ENCODE data around the gene RABEP2. TPM values are rescaled to one million over a fixed set of nuclear protein-coding genes. Genes with fewer than 3 reads are reported as not detected.
"Not testable (repeated sequence)": the region's sequence is repeated elsewhere in the genome, so short reads cannot be mapped to it uniquely, and the experiment has no call there.

Gene RABEP2
- total RNA-seq, 1 experiment from 2014 or later = 13.4 TPM

DNA sequence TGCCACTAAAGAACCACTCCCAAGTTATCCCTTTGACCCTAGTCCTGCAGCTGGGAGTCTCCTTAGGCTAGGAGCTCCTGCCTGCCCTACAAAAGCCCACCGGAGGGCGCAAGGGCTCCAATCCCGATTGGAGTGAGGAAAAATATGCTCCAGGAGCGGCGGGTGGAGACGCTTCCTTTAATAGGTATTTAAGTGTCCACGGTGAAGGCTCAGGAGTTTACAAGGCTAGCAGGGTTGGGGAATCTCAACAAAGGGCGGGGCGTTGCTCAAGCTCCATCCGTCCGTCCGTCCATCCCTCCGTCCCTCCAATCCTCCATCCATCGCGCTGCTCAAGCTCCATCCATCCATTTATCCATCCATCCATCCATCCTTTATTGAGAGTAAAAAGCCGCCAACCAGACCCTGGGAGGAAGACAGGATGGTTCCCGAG is 49.0 kb upstream of the RABEP2 start:
- ChIA-PET CTCF (interaction anchor here (0.7 to 1.3 kb wide), 5 partner anchors 13 to 747 kb away, joined by 3 to 5 read pairs (median 4); partner anchors contain the start of genes NFATC2IP and TUFM), RAD21 (ENCODE audit: low non-redundant PET in 1 of 2, low total read pairs in 2 of 2, uncharacterized antibody in 2 of 2, unreplicated experiment in 2 of 2) (interaction anchor here in 1 of 2 experiments (0.9 kb wide), 1 partner anchor 283 kb away, joined by 4 read pairs; no protein-coding TSS in a partner anchor), POLR2A (no interaction called here)
- intact Hi-C loops (cut with micrococcal nuclease) = loop anchor here (10.0 kb wide), 1 partner anchor 281 kb away; no protein-coding TSS in a partner anchor
- Histone ChIP-seq H3K27me3 (ENCODE audit: insufficient read depth, low read length) (no peaks in the 10 kb centered on the region), H3K79me2 (ENCODE audit: insufficient read depth, low read length) (peaks cover 11% of the 10 kb centered on the region; the same call in 1 of the 2 replicates), H3K4me1 (ENCODE audit: control insufficient read depth in 1 of 2, insufficient read depth in 2 of 2, low read length in 2 of 2) (peaks cover 6 to 18% of the 10 kb centered on the region in 2 experiments; a peak in 3 of 4 replicates), H3K4me3 (replicated peaks in 1 of 2; ENCODE audit: low read depth in 1 of 2, low read length in 2 of 2) (peak overlapping the region; percentile 97), H4K20me1 (ENCODE audit: insufficient read depth) (no peaks in the 10 kb centered on the region), H3K4me2 (ENCODE audit: low read length) (peak overlapping the region; percentile 88), H3K9me2 (ENCODE audit: insufficient read depth) (no peaks in the 10 kb centered on the region), H3K9me3 (ENCODE audit: control insufficient read depth in 1 of 2, insufficient read depth in 1 of 2, low read depth in 1 of 2, low read length in 2 of 2) (no peaks in the 10 kb centered on the region), H3K27ac (ENCODE audit: low read depth, low read length) (peak overlapping the region; percentile 34), H2AFZ (ENCODE audit: low read depth, low read length, poor library complexity, severe bottlenecking) (no peak overlapping the region), H3K36me3 (ENCODE audit: control insufficient read depth in 1 of 2, insufficient read depth in 2 of 2, low read length in 2 of 2) (no peaks in the 10 kb centered on the region), H3K9ac (ENCODE audit: low read length) (peak overlapping the region; percentile 82)
- ATAC-seq (peak; percentile 73), DNase-seq (ENCODE audit: low read depth, low spot score) (peak; percentile 23)
- TSS peak; percentile 94 for BruUV-seq (replicated peaks)
- TF ChIP-seq, protein P1, sequence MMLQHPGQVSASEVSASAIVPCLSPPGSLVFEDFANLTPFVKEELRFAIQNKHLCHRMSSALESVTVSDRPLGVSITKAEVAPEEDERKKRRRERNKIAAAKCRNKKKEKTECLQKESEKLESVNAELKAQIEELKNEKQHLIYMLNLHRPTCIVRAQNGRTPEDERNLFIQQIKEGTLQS (IDR thresholded peaks at IDR 0.05) = no peak
- no peak for TF ChIP-seq CBX3 (IDR thresholded peaks at IDR 0.05; ENCODE audit: low read depth)
- TF ChIP-seq, protein P2, sequence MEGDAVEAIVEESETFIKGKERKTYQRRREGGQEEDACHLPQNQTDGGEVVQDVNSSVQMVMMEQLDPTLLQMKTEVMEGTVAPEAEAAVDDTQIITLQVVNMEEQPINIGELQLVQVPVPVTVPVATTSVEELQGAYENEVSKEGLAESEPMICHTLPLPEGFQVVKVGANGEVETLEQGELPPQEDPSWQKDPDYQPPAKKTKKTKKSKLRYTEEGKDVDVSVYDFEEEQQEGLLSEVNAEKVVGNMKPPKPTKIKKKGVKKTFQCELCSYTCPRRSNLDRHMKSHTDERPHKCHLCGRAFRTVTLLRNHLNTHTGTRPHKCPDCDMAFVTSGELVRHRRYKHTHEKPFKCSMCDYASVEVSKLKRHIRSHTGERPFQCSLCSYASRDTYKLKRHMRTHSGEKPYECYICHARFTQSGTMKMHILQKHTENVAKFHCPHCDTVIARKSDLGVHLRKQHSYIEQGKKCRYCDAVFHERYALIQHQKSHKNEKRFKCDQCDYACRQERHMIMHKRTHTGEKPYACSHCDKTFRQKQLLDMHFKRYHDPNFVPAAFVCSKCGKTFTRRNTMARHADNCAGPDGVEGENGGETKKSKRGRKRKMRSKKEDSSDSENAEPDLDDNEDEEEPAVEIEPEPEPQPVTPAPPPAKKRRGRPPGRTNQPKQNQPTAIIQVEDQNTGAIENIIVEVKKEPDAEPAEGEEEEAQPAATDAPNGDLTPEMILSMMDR (IDR thresholded peaks at IDR 0.05 in 2 of 3, conservative IDR thresholded peaks at IDR 0.05 in 1 of 3; ENCODE audit: borderline replicate concordance in 1 of 3, insufficient read depth in 1 of 3, low read depth in 2 of 3, low read length in 2 of 3) = peak; percentile 28 to 77 (median 75); a peak in 5 of 6 replicates
- no peak for TF ChIP-seq CEBPB (IDR thresholded peaks at IDR 0.05; ENCODE audit: low read depth)
- TF ChIP-seq EZH2 (IDR thresholded peaks at IDR 0.05) = no peak
- no peak for TF ChIP-seq YY1 (IDR thresholded peaks at IDR 0.05; ENCODE audit: extremely low read depth, insufficient replicate concordance, low read depth, low read length)
- TF ChIP-seq RAD21 (IDR thresholded peaks at IDR 0.05; ENCODE audit: low read depth) = peak; percentile 53
- no peak for TF ChIP-seq EGR1 (IDR thresholded peaks at IDR 0.05; ENCODE audit: low read depth)
- TF ChIP-seq SRF (IDR thresholded peaks at IDR 0.05; ENCODE audit: low read depth) = no peak
- TF ChIP-seq, protein P3, sequence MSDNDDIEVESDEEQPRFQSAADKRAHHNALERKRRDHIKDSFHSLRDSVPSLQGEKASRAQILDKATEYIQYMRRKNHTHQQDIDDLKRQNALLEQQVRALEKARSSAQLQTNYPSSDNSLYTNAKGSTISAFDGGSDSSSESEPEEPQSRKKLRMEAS (IDR thresholded peaks at IDR 0.05) = no peak
- TF ChIP-seq TCF7L2 (IDR thresholded peaks at IDR 0.05; ENCODE audit: borderline replicate concordance, extremely low read depth, insufficient read depth, insufficient read length) = no peak
- TF ChIP-seq ZNF274 (IDR thresholded peaks at IDR 0.05; ENCODE audit: low read depth, low read length) = no peak
- no peak for TF ChIP-seq SIN3A (IDR thresholded peaks at IDR 0.05; ENCODE audit: low read depth)

DNA sequence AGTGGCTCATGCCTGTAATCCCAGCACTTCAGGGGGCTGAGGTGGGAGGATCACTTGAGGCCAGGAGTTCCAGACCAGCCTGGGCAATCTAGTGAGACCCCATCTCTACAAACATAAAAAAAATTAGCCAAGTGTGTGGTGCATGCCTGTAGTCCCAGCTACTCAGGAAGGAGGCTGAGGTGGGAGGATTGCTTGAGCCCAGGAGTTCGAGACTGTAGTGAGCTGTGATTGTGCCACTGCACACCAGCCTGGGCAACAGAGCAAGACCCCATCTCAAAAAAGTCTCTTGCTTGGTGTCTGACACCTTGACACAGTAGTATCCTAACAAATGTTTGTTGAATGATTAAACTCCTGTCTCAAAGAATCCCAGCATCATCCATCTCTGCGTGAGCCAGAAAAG is 44.7 kb upstream of the RABEP2 start:
- CTCF ChIA-PET; H3K9me3 ChIP-seq (ENCODE audit: control insufficient read depth in 1 of 2, insufficient read depth in 1 of 2, low read depth in 1 of 2, low read length in 2 of 2); H2AFZ ChIP-seq (ENCODE audit: low read depth, low read length, poor library complexity, severe bottlenecking); BruUV-seq (replicated peaks); H3K4me3 ChIP-seq (replicated peaks in 1 of 2; ENCODE audit: low read depth in 1 of 2, low read length in 2 of 2); H3K4me2 ChIP-seq (ENCODE audit: low read length); H3K9me2 ChIP-seq (ENCODE audit: insufficient read depth); H3K9ac ChIP-seq (ENCODE audit: low read length); H3K27ac ChIP-seq (ENCODE audit: low read depth, low read length); H4K20me1 ChIP-seq (ENCODE audit: insufficient read depth); ATAC-seq; DNase-seq (ENCODE audit: low read depth, low spot score); H3K36me3 ChIP-seq (ENCODE audit: control insufficient read depth in 1 of 2, insufficient read depth in 2 of 2, low read length in 2 of 2); H3K27me3 ChIP-seq (ENCODE audit: insufficient read depth, low read length); RAD21 ChIA-PET (ENCODE audit: low non-redundant PET in 1 of 2, low total read pairs in 2 of 2, uncharacterized antibody in 2 of 2, unreplicated experiment in 2 of 2); H3K79me2 ChIP-seq (ENCODE audit: insufficient read depth, low read length); POLR2A ChIA-PET: not testable (repeated sequence)
- peaks cover 0 to 10% of the 10 kb centered on the region in 2 experiments; a peak in 3 of 4 replicates for H3K4me1 ChIP-seq (ENCODE audit: control insufficient read depth in 1 of 2, insufficient read depth in 2 of 2, low read length in 2 of 2)
- intact Hi-C loops (cut with micrococcal nuclease) = loop anchor here (10.0 kb wide), 1 partner anchor 285 kb away; no protein-coding TSS in a partner anchor

Measured in HCT116 (cell line).